Measurements from ENCODE around the gene SV2C. TPM values are rescaled to one million over a fixed set of nuclear protein-coding genes. Genes with fewer than 3 reads are reported as not detected.

SV2C gene
- total and polyA plus RNA-seq, 3 donors from 2014 or later = 0.24 to 0.87 (median 0.56) TPM

DNA sequence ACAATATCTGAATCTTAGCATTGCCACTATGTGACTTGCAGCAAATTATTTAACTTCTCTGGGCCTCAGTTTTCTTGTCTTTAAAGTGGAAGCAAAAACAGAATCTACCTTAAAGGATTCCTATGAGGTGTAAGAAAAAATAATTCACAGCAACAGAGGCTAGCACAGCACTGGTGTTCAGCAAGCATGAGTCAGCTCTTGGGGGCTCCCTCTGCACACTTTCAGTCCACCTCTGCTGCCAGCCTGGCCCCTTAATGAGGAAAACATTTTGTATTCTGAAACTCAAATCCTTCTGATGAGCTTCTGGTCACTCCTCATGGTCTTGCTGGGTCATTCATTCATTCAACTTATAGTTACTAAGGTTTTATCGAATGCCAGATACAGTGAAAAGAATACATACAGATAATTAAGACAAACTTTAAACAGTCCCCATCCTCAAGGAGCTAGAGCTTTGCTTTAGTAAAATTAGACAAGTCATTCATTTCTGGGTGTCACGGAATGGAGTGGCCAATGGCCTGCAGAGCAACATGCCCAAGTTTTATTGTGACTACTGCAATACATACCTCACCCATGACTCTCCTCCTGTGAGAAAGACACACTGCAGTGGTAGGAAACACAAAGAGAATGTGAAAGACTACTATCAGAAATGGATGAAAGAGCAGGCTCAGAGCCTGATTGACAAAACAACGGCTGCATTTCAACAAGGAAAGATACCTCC, 293.1 kb downstream of the SV2C start:
- no peak for DNase-seq
- Histone ChIP-seq H3K27me3 (no peaks in the 10 kb centered on the region), H3K4me1 (no peaks in the 10 kb centered on the region), H3K4me3 (no peak overlapping the region), H3K9me3 (no peaks in the 10 kb centered on the region), H3K36me3 (ENCODE audit: low read depth, missing control alignments) (no peaks in the 10 kb centered on the region), H3K27ac (no peak overlapping the region)
- 89 to 90% methylated on average over 3 of the region's 3 CpGs for WGBS, 2 donors
- TF ChIP-seq, protein P1, sequence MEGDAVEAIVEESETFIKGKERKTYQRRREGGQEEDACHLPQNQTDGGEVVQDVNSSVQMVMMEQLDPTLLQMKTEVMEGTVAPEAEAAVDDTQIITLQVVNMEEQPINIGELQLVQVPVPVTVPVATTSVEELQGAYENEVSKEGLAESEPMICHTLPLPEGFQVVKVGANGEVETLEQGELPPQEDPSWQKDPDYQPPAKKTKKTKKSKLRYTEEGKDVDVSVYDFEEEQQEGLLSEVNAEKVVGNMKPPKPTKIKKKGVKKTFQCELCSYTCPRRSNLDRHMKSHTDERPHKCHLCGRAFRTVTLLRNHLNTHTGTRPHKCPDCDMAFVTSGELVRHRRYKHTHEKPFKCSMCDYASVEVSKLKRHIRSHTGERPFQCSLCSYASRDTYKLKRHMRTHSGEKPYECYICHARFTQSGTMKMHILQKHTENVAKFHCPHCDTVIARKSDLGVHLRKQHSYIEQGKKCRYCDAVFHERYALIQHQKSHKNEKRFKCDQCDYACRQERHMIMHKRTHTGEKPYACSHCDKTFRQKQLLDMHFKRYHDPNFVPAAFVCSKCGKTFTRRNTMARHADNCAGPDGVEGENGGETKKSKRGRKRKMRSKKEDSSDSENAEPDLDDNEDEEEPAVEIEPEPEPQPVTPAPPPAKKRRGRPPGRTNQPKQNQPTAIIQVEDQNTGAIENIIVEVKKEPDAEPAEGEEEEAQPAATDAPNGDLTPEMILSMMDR (IDR thresholded peaks at IDR 0.05) = no peak
- no peak for TF ChIP-seq POLR2A (IDR thresholded peaks at IDR 0.05)
- intact Hi-C loops (cut with DNase I; ENCODE audit: low total_unique reads) = no loop called here

DNA sequence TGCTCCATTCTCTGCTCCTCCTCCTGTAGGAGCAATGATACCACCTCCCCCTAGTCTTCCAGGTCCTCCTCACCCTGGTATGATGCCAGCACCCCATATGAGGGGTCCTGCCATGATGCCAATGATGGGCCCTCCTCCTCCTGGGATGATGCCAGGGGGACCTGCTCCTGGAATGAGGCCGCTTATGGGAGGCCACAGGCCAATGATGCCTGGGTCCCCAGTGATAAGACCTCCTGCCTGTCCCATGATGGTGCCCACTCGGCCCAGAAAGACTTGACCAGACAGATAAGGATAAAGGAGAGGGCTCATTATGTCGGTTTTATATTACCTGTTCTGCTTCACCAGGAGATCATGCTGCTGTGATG, 293.7 kb downstream of the SV2C start:
- no peaks in the 10 kb centered on the region for H3K9me3 ChIP-seq
- no peak overlapping the region for H3K4me3 ChIP-seq
- no peak for TF ChIP-seq POLR2A (IDR thresholded peaks at IDR 0.05)
- TF ChIP-seq, protein P1 (IDR thresholded peaks at IDR 0.05) = no peak
- no peaks in the 10 kb centered on the region for H3K27me3 ChIP-seq
- 75 to 88% methylated on average over 3 of the region's 3 CpGs for whole genome bisulfite sequencing, 2 donors
- no peaks in the 10 kb centered on the region for H3K36me3 ChIP-seq (ENCODE audit: low read depth, missing control alignments)
- no peak overlapping the region for H3K27ac ChIP-seq
- intact Hi-C loops (cut with DNase I; ENCODE audit: low total_unique reads) = no loop called here
- no peaks in the 10 kb centered on the region for H3K4me1 ChIP-seq
- no peak for DNase-seq

DNA sequence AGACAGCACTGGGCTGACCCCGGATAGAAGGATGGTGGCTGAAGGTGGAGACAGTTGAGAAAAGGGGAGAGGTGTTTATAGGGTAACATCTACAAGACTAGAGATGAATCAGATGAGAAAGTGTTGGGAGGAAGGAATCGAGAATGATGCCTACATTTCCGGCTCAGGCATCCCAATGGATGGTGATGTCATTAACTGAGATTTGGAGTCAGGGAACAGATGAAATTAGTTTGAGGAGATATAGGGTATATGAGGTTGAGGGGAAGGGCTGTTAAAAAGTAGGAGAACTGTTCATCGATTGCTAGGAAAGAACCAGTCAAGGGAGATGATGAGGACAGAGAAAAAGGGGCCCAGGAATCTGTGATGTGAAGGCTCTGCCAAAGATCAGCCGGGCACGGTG, 295.2 kb downstream of the SV2C start:
- H3K9me3 ChIP-seq = no peaks in the 10 kb centered on the region
- TF ChIP-seq, protein P1 (IDR thresholded peaks at IDR 0.05) = no peak
- no peaks in the 10 kb centered on the region for H3K27me3 ChIP-seq
- intact Hi-C loops (cut with DNase I; ENCODE audit: low total_unique reads) = no loop called here
- no peak overlapping the region for H3K4me3 ChIP-seq
- no peak for DNase-seq
- H3K36me3 ChIP-seq (ENCODE audit: low read depth, missing control alignments) = no peaks in the 10 kb centered on the region
- no peaks in the 10 kb centered on the region for H3K4me1 ChIP-seq
- WGBS, 2 donors = 93 to 95% methylated on average over 6 of the region's 6 CpGs
- H3K27ac ChIP-seq = no peak overlapping the region

DNA sequence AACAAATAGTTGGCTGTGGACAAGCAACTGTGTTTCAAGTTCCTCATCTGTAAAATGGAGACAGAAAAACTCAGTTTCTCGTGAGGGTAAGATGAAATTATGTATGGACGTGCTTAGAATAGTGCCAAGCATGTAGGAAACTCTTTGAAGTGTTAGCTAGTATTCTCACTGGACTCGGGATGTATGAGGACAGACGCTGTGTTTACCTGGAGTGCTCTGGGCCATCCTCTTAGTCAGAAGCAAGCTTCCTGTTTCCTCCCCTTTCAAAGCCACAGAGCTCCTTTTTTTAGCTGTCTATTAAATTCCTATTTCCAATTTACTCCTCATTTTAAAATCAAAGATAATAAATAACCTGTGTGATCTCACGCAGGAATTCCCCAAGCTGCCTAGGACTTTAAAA, 296.1 kb downstream of the SV2C start:
- Histone ChIP-seq H3K4me1 (no peaks in the 10 kb centered on the region), H3K36me3 (ENCODE audit: low read depth, missing control alignments) (no peaks in the 10 kb centered on the region), H3K27ac (no peak overlapping the region), H3K9me3 (no peaks in the 10 kb centered on the region), H3K4me3 (no peak overlapping the region), H3K27me3 (no peaks in the 10 kb centered on the region)
- 62 to 81% methylated on average over 5 of the region's 5 CpGs for WGBS, 2 donors
- TF ChIP-seq, protein P1 (IDR thresholded peaks at IDR 0.05) = no peak
- no peak for TF ChIP-seq POLR2A (IDR thresholded peaks at IDR 0.05)
- no peak for DNase-seq
- intact Hi-C loops (cut with DNase I; ENCODE audit: low total_unique reads) = no loop called here

DNA sequence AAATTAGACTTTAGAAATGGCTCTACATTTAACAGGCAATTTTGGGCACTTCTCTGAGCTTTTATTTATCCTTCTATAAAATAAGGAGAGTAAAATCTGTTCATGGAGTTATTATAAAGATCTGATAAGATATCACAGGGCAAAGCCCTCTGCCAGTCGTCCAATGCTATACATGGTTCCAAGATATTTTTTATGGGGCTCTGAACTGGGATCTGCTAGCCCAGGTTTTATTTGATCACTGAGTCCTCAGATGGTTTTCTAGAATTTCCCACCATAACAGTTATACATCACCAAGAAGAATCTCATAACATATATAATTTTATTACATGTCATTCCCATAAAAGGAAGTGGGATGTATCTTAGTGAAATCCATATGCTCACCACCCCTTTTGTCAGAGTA, 296.7 kb downstream of the SV2C start:
- no peak for DNase-seq
- H3K36me3 ChIP-seq (ENCODE audit: low read depth, missing control alignments) = no peaks in the 10 kb centered on the region
- H3K27me3 ChIP-seq = no peaks in the 10 kb centered on the region
- H3K4me1 ChIP-seq = no peaks in the 10 kb centered on the region
- H3K4me3 ChIP-seq = no peak overlapping the region
- intact Hi-C loops (cut with DNase I; ENCODE audit: low total_unique reads) = no loop called here
- H3K9me3 ChIP-seq = no peaks in the 10 kb centered on the region
- no peak overlapping the region for H3K27ac ChIP-seq
- TF ChIP-seq, protein P1 (IDR thresholded peaks at IDR 0.05) = no peak
- TF ChIP-seq POLR2A (IDR thresholded peaks at IDR 0.05) = no peak
- 61 to 65% methylated on average over 1 of the region's 1 CpG for WGBS, 2 donors

All from testis (tissue), 3 donors.